ENCODE results near the gene DTD2. TPM values are rescaled to one million over a fixed set of nuclear protein-coding genes. Genes with fewer than 3 reads are reported as not detected.

The DTD2 gene
- total RNA-seq, 4 donors from 2014 or later = 7.5 to 62.7 (median 25.9) TPM

GRCh38 chr14:31419967-31420318 is 37.4 kb downstream of the DTD2 start:
- intact Hi-C loops (cut with DNase I; ENCODE audit: low total_unique reads) = loop anchor here (10.0 kb wide), 1 partner anchor 835 kb away; no protein-coding TSS in a partner anchor
- H3K4me1 ChIP-seq = peaks cover 9 to 35% (median 17%) of the 10 kb centered on the region in 4 donors
- WGBS, 2 donors (ENCODE audit: low coverage in 1 of 2) = 1% methylated on average over 27 of the region's 33 CpGs; no CpG with 5 or more reads in 1 of the 2 donors
- DNase-seq = peak; percentile 84
- H3K36me3 ChIP-seq = no peaks in the 10 kb centered on the region
- TF ChIP-seq EP300 (IDR thresholded peaks at IDR 0.05; ENCODE audit: low read depth) = no peak
- no peak for TF ChIP-seq POLR2AphosphoS5 (IDR thresholded peaks at IDR 0.05)
- TF ChIP-seq CTCF (IDR thresholded peaks at IDR 0.05) = no peak
- no peak for TF ChIP-seq POLR2A (IDR thresholded peaks at IDR 0.05)
- H3K9me3 ChIP-seq = no peaks in the 10 kb centered on the region
- peak overlapping the region; percentile 46 to 98 (median 90) for H3K4me3 ChIP-seq
- in situ Hi-C loops (cut with MboI; ENCODE audit: low pct_ligation_motif_present in 1 of 4, low pct_unique_long_range_greater_than_20kb in 1 of 4, low sequenced_read_pairs in 3 of 4) = no loop called here
- H3K27ac ChIP-seq = peak overlapping the region; percentile 91 to 97 (median 94)
- H3K27me3 ChIP-seq = no peaks in the 10 kb centered on the region

- in situ Hi-C loops (cut with MboI; ENCODE audit: low pct_ligation_motif_present in 1 of 4, low pct_unique_long_range_greater_than_20kb in 1 of 4, low sequenced_read_pairs in 3 of 4) (no loop called here), intact Hi-C loops (cut with DNase I; ENCODE audit: low total_unique reads) (loop anchor here (10.0 kb wide), 1 partner anchor 835 kb away; no protein-coding TSS in a partner anchor)
- peak overlapping the region; percentile 91 to 97 (median 94) for H3K27ac ChIP-seq
- H3K36me3 ChIP-seq = no peaks in the 10 kb centered on the region
- WGBS, 2 donors (ENCODE audit: low coverage in 1 of 2) = 13 to 14% methylated on average over 8 to 9 of the region's 9 CpGs
- H3K9me3 ChIP-seq = no peaks in the 10 kb centered on the region
- no peaks in the 10 kb centered on the region for H3K27me3 ChIP-seq
- TF ChIP-seq CTCF (IDR thresholded peaks at IDR 0.05) (no peak), POLR2AphosphoS5 (IDR thresholded peaks at IDR 0.05) (no peak), POLR2A (IDR thresholded peaks at IDR 0.05) (no peak), EP300 (IDR thresholded peaks at IDR 0.05; ENCODE audit: low read depth) (no peak)
- peaks cover 9 to 41% (median 17%) of the 10 kb centered on the region in 4 donors for H3K4me1 ChIP-seq
- no peak for DNase-seq
- H3K4me3 ChIP-seq = peak overlapping the region; percentile 46 to 98 (median 90)
Observed at GRCh38 chr14:31419179-31419966, 37.9 kb downstream of the DTD2 start.

- Histone ChIP-seq H3K27me3 (no peaks in the 10 kb centered on the region), H3K27ac (peak overlapping the region in 1 of 4 donors; percentile 94), H3K9me3 (no peaks in the 10 kb centered on the region), H3K4me3 (peak overlapping the region in 1 of 4 donors; percentile 11), H3K4me1 (peaks cover 9 to 46% (median 17%) of the 10 kb centered on the region in 4 donors), H3K36me3 (no peaks in the 10 kb centered on the region)
- intact Hi-C loops (cut with DNase I; ENCODE audit: low total_unique reads) (loop anchor here (10.0 kb wide), 1 partner anchor 836 kb away; no protein-coding TSS in a partner anchor), in situ Hi-C loops (cut with MboI; ENCODE audit: low pct_ligation_motif_present in 1 of 4, low pct_unique_long_range_greater_than_20kb in 1 of 4, low sequenced_read_pairs in 3 of 4) (no loop called here)
- no peak for DNase-seq
- 43 to 69% methylated on average over 1 of the region's 1 CpG for WGBS, 2 donors (ENCODE audit: low coverage in 1 of 2)
- TF ChIP-seq POLR2AphosphoS5 (IDR thresholded peaks at IDR 0.05) (no peak), CTCF (IDR thresholded peaks at IDR 0.05) (no peak), EP300 (IDR thresholded peaks at IDR 0.05; ENCODE audit: low read depth) (no peak), POLR2A (IDR thresholded peaks at IDR 0.05) (no peak)
Observed at GRCh38 chr14:31418440-31418839, 38.9 kb downstream of the DTD2 start.

GRCh38 chr14:31414190-31414833 is 43.0 kb downstream of the DTD2 start:
- intact Hi-C loops (cut with DNase I; ENCODE audit: low total_unique reads) = loop anchor here (10.0 kb wide), 1 partner anchor 840 kb away; no protein-coding TSS in a partner anchor
- WGBS, 2 donors (ENCODE audit: low coverage in 1 of 2) = 11 to 27% methylated on average over 1 of the region's 1 CpG
- Histone ChIP-seq H3K9me3 (no peaks in the 10 kb centered on the region), H3K4me3 (no peak overlapping the region), H3K36me3 (no peaks in the 10 kb centered on the region), H3K27ac (no peak overlapping the region), H3K27me3 (no peaks in the 10 kb centered on the region), H3K4me1 (peaks cover 9 to 56% (median 14%) of the 10 kb centered on the region in 4 donors)
- no peak for TF ChIP-seq POLR2A (IDR thresholded peaks at IDR 0.05)
- TF ChIP-seq CTCF (IDR thresholded peaks at IDR 0.05) = no peak
- no peak for TF ChIP-seq EP300 (IDR thresholded peaks at IDR 0.05; ENCODE audit: low read depth)
- TF ChIP-seq POLR2AphosphoS5 (IDR thresholded peaks at IDR 0.05) = no peak
- in situ Hi-C loops (cut with MboI; ENCODE audit: low pct_ligation_motif_present in 1 of 4, low pct_unique_long_range_greater_than_20kb in 1 of 4, low sequenced_read_pairs in 3 of 4) = no loop called here
- DNase-seq = no peak
